ENCODE results near the gene ABCD1. TPM values are rescaled to one million over a fixed set of nuclear protein-coding genes. Genes with fewer than 3 reads are reported as not detected.
"Not testable (repeated sequence)": the region's sequence is repeated elsewhere in the genome, so short reads cannot be mapped to it uniquely, and the experiment has no call there.

ABCD1 gene
- total RNA-seq, 1 donor from 2014 or later: 18.6 TPM

GRCh38 chrX:153709726-153710674, 14.7 kb upstream of the ABCD1 start:
- DNase-seq (ENCODE audit: low spot score): no peak

- DNase-seq (ENCODE audit: low spot score): no peak
These were observed 10.4 kb upstream of the ABCD1 start for GRCh38 chrX:153714256-153714655.

DNA sequence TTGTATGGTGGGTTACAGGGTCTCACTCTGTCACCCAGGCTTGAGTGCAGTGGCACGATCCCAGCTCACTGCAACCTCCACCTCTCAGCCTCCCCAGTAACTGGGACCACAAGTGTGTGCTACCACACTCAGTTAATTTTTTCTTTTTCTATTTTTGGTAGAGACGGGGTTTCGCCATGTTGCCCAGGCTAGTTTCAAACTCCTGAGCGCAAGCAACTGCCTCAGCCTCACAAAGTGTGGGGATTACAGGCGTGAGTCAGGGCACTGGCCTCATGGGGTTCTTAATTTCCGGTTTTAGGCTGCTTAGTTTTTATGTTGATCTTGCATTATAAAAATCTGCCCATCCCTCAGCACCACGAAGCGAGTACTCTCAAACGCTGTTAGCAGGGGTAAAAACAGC, 7.2 kb upstream of the ABCD1 start:
- DNase-seq (ENCODE audit: low spot score): no peak

DNA sequence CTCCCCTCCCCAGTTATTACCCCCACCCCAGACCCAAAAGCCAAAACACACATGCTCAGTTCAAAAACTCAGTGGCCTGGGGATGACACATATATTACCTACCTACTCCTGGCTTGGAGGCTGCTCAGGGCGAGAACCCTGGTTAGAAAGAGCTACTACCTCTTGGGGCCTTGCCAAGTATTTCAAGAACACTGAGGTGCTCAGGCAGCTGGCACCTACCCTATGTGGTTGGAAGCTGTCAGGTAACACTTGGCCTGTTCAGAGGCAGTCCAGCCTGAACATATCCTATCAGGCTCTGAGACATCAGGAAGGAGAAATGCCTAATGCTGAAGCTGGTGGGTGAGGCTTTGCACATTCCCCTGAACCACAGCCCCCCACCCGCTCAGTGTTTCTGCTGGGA, 5.4 kb upstream of the ABCD1 start:
- DNase-seq (ENCODE audit: low spot score): no peak

DNA sequence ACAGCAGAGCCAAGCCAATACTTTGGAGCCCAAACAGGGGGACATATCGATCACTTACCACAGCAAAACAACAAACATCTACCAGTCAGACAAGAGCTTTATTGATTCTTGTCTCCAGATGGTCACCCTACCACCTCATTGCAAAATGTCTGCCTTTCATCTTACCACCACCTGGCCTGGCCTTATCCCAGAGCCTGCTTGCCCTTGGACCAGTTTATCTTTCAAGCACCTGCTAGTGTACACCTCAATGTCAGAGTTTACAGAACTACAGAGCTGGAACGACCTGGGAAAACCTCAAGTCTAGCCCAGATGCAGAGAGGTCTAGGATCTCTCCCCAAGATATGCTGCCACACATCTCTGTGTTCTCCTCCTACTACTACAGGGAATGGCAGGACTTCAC, 5.0 kb upstream of the ABCD1 start:
- no peak for DNase-seq (ENCODE audit: low spot score)

DNA sequence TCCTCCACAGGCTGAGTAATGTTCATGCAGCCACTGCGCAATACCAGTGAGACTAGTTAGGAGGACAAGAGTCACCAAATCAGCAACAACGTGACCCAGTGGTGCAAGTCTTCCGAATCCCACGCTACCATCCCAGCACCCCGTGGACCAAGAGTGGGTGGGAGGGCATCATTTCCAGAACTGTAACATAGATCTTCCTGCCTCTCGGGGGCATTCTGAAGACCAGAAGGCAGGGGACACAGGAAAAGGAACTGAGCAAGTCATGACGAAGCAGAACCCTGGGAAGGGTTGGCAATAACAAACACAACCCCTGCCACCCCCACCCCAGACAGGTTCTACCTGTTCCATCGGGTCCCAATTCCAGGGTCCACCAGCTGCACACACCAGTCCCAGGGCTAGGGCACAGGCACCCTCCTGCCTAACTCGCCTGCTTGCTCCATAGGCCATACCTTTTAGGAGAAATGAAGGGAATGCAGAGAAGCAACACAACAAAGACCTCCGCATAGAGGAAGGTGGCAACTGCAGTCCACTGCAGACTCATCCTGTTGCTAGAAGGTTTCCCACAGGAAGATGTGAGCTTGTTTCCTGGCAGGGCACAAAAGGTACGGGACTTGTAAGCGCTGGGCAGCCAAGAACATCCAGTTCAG, 1.8 kb upstream of the ABCD1 start:
- no peak for DNase-seq (ENCODE audit: low spot score)

DNA sequence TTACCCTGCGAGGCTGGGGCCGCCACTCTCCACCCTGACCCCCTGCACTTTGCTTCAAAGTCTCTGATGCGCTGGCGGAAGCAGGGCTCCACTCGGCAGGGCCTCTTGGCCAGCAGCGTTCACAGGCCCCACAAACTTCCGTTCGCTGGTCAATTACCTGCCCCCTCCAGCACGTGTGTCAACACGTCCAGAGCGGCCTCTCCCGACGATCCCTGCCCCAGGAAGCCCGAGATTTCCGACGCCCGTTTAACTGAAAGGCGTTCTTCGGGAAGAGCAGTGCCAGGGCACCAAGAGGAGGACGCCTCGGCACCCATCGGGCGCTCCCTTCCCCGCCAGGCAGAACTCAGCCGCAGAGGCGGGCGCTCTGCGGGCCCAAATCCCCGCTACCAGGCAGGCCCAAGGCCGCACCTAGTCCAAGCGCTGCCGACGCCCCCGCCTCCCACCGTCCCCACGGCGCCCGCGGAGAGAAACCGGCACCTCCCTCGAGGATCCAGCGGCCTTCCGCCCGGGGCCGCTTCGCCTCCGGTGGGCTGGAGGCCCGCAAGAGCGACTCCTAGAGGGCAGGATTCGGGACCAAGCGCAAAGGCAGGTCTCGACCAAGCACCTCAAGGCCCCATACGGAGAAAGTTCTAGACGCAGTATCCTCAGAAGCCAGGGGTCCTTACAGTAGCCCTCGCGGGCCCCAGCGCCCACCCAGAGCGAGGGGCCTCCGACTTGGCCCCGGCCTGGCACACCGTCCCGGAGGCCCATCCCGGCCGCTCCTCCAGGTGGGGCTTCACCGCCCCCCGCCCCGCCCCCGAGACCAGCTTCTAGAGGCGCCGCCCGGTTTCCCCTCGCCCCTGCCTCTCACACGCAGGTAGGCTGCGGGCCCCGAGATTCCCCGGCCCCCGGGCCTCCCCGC, 1.1 kb upstream of the ABCD1 start:
- DNase-seq (ENCODE audit: low spot score): no peak

DNA sequence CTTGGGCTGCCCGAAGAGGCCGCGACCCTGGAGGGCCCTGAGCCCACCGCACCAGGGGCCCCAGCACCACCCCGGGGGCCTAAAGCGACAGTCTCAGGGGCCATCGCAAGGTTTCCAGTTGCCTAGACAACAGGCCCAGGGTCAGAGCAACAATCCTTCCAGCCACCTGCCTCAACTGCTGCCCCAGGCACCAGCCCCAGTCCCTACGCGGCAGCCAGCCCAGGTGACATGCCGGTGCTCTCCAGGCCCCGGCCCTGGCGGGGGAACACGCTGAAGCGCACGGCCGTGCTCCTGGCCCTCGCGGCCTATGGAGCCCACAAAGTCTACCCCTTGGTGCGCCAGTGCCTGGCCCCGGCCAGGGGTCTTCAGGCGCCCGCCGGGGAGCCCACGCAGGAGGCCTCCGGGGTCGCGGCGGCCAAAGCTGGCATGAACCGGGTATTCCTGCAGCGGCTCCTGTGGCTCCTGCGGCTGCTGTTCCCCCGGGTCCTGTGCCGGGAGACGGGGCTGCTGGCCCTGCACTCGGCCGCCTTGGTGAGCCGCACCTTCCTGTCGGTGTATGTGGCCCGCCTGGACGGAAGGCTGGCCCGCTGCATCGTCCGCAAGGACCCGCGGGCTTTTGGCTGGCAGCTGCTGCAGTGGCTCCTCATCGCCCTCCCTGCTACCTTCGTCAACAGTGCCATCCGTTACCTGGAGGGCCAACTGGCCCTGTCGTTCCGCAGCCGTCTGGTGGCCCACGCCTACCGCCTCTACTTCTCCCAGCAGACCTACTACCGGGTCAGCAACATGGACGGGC, 579 bp downstream of the ABCD1 start:
- DNase-seq (ENCODE audit: low spot score): no peak

DNA sequence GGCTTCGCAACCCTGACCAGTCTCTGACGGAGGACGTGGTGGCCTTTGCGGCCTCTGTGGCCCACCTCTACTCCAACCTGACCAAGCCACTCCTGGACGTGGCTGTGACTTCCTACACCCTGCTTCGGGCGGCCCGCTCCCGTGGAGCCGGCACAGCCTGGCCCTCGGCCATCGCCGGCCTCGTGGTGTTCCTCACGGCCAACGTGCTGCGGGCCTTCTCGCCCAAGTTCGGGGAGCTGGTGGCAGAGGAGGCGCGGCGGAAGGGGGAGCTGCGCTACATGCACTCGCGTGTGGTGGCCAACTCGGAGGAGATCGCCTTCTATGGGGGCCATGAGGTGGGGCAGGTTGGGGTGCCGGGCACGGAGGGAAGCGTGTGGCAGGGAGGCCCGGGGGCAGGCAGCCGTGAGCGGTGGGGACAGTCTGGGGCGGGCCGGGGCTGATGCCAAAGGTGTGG, 1.2 kb downstream of the ABCD1 start:
- DNase-seq (ENCODE audit: low spot score): no peak

- DNase-seq (ENCODE audit: low spot score): peak; percentile 41
These were observed 1.8 kb downstream of the ABCD1 start for GRCh38 chrX:153726286-153727122.

DNA sequence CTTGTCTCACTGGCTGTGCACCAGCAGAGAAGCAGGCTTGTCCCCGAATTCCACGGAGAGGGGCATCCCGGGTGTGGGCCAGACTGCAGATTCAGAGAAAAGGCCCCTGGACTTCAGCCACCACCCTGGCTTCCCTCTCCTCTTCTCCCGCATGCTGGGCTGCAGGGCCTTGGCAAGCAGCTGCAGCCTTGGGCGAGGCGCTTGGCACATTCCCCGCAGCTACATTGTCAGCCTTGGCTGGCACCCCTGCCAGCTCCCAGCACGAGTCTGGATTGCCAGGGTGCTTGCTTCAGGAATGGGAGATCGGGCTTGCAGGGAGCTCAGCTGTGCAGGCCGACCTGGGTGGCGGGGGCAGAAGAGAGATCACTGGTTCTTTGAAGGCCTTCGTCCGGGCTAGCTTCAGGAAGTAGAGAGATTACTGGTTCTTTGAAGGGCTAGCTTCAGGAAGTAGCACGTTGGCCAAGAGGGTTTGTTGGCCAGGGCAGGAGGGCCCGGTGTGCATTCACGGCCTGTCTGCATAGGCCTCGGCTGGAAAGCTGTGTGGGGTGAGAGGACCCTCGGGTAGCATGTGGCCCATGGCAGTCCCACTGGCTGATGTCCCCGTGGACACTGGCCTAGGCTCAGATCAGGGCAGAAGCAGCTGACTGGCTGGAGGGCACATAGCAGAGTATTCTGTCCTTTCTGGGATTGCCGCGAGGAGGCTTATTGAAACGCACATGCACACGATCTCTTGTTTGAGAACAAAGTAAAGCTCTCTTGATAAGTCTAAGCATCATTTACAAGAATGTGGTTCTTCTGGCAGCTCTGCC, 2.7 kb downstream of the ABCD1 start:
- peak; percentile 64 for DNase-seq (ENCODE audit: low spot score)

DNA sequence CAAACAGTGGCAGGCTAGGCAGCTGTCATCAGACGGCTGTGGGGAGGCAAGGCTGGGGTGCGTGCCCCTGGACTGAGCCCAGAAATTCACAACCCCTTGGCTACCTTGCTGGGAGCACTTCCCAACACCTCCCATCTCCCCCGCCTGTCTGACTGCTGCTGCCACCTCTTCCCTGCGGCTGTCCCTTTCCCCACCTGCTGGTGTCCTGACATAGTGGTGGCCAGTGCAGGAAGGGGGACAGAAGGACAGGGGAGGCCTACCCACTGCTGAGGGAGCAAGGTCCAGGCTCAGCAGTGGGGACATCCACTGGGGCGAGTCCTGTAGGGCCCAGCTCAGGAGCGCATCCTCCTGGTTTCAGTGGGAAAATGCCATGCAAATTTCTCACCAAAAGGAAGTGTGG, 3.4 kb downstream of the ABCD1 start:
- DNase-seq (ENCODE audit: low spot score): no peak

DNA sequence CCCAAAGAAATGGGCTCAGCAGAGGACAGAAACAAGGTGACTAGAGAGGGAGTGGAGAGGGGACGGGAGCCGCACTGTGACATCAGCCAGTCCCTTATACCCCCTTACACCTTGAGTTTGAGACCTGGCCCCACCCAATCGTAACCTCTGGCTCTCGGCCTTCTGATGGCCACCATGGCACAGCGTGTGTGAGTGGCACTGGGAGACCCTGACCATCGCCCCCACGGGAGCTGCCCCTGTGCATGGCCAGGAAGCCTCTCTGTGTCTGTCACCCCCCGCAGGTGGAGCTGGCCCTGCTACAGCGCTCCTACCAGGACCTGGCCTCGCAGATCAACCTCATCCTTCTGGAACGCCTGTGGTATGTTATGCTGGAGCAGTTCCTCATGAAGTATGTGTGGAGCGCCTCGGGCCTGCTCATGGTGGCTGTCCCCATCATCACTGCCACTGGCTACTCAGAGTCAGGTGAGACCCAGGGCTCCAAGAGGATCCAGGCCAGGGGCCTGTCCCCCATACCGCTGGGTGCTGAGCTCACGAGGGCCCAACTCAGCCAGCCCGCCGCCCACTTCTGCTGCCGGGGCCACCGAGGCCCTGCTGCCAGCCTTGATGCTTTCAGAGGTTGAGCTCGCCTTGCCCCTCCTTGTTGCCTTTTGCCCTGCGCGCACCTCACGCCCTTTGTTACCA, 4.4 kb downstream of the ABCD1 start:
- DNase-seq (ENCODE audit: low spot score): no peak

DNA sequence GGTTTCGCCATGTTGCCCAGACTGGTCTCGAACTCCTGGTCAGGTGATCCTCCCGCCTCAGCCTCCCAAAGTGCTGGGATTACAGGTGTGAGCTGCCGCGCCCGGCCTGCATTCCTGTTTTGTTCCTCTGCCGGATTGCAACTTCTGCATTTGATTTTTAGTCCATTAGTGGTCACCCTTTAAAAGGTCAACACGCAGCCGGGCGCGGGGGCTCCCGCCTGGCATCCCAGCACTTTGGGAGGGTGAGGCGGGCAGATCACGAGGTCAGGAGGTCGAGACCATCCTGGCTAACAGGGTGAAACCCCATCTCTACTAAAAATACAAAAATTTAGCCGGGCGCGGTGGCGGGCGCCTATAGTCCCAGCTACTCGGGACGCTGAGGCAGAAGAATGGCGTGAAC, 5.5 kb downstream of the ABCD1 start:
- DNase-seq (ENCODE audit: low spot score): not testable (repeated sequence)

- no peak for DNase-seq (ENCODE audit: low spot score)
These were observed 6.6 kb downstream of the ABCD1 start for GRCh38 chrX:153731117-153731844.

DNA sequence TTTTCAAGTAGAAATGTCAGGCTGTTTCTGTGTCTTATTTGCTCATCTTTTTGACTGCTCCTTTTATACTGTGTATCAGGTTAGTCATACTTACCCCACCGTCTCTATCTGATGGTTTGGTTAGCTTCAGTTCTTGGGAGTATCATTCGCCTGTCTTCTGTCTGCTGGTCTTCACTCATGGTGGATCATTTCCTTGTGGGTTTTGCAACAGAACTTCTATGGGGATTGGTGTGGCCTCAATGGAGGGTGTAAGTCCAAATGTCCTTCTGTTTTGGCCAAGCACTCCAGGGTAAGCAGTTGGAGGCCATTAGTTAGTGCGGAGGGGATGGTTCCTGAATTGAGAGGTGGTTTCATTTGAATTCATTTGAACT, 7.2 kb downstream of the ABCD1 start:
- DNase-seq (ENCODE audit: low spot score): no peak

DNA sequence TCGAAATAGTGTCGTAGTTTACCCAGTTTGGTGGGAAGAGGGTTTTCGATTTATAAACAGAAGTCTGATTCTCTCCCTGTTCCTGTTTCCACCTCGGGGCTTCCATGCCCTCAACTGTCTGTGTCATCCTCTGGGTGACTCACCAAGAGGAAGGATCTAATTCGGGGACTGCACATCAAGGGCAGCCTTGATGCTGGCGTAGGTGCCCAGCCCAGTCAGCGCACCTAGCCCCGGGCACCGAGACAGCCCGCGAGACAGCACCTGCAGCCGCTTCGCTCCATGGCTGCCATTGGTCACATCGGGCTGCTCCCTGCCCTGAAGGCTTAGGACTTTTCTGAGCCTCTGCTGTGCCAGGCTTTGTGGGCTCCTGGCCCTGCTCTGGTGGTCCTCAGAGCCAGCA, 7.7 kb downstream of the ABCD1 start:
- no peak for DNase-seq (ENCODE audit: low spot score)

DNA sequence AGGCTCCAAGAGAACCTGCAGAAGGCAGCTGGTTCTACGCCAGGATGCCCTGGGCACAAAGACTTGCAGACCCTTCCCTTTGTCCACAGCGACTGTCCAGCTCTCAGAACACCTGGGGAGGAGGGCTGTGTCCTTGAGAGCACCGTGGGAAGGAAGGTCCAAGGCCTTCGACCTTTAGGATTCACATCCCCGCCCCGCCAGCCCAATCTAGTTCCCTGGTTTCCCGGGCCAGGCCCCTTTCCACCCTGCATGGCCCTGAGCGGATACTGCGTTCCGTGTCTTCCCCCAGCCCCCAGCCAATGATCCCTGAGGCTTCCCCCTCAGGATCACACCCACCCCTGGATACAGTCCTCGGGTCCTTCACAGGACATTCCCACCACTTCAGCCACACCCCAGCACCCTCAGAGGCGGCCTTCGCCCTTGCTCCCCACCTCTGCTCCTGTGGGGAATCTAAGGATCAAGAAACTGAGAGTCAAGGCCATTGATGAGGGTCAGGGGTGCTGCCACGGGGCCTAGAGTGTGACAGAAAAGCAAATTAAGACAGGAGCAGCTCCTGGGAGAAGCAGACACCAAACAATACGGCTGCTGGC, 9.1 kb downstream of the ABCD1 start:
- DNase-seq (ENCODE audit: low spot score): no peak

All from mucosa of gallbladder (tissue), 1 donor.